Keratinocyte (primary cell): ENCODE data around the gene GYS1. TPM values are rescaled to one million over a fixed set of nuclear protein-coding genes. Genes with fewer than 3 reads are reported as not detected.
A peak's percentile ranks its signal among the peaks of the same experiment; 100 is the strongest.

Experiments used
- DNase-seq: peaks from one replicate; pipeline ENCODE4 v3.0.0-alpha.2; 2011; ENCODE audit warnings: low read depth, missing footprints, low spot score
- FAIRE-seq: peaks from 2 replicates; lab custom pipeline; 2011; peaks lifted over from hg19 to GRCh38; lab: Jason Lieb, UNC
- H2AFZ ChIP-seq: 2 replicates; pipeline ENCODE4 v1.6.0; 2012; ENCODE audit warnings: low read length, control low read depth, inconsistent platforms; ENCODE audit not compliant: control insufficient read depth
- H3K27ac ChIP-seq: 2 replicates; pipeline ENCODE4 v1.5.1; 2011; ENCODE audit warnings: low read length; ENCODE audit not compliant: control insufficient read depth, insufficient read depth
- H3K27me3 ChIP-seq: 3 replicates; pipeline ENCODE4 v1.6.0; 2011; ENCODE audit warnings: low read length; ENCODE audit not compliant: control insufficient read depth, insufficient read depth; ENCODE audit errors: extremely low read depth
- H3K36me3 ChIP-seq, 2 experiments: 2 replicates in 1 of 2; 3 replicates in 1 of 2; pipeline ENCODE4 v1.5.1; 2011; ENCODE audit warnings: low read length in 2 of 2, mild to moderate bottlenecking in 1 of 2; ENCODE audit not compliant: control insufficient read depth in 2 of 2, insufficient read depth in 2 of 2; ENCODE audit errors: extremely low read depth in 1 of 2
- H3K4me1 ChIP-seq: 3 replicates; pipeline ENCODE4 v1.5.1; 2011; ENCODE audit warnings: low read length; ENCODE audit not compliant: control insufficient read depth, insufficient read depth; ENCODE audit errors: extremely low read depth
- H3K4me2 ChIP-seq: 3 replicates; pipeline ENCODE4 v1.6.0; 2011; ENCODE audit warnings: low read depth, low read length; ENCODE audit not compliant: control insufficient read depth, insufficient read depth; ENCODE audit errors: extremely low read depth
- H3K4me3 ChIP-seq, 3 experiments: fragments of 200-600 bp in 1 of 3; sonication (generic) in 1 of 3; 2 replicates in 2 of 3; 3 replicates in 1 of 3; pipeline ENCODE4 v1.5.1; 2011 to 2016; ENCODE audit warnings: low read length in 3 of 3, mild to moderate bottlenecking in 3 of 3, control low read depth in 2 of 3, inconsistent platforms in 1 of 3, low read depth in 1 of 3, mixed read lengths in 1 of 3, mixed run types in 1 of 3, moderate library complexity in 1 of 3; ENCODE audit not compliant: control insufficient read depth in 2 of 3, insufficient read depth in 2 of 3; ENCODE audit errors: extremely low read depth in 1 of 3
- H3K79me2 ChIP-seq: 2 replicates; pipeline ENCODE4 v1.6.0; 2012; ENCODE audit warnings: low read length; ENCODE audit not compliant: control insufficient read depth, insufficient read depth
- H3K9ac ChIP-seq: 3 replicates; pipeline ENCODE4 v1.6.0; 2011; ENCODE audit warnings: low read length; ENCODE audit not compliant: control insufficient read depth, insufficient read depth; ENCODE audit errors: extremely low read depth
- H3K9me1 ChIP-seq: 3 replicates; pipeline ENCODE4 v1.6.0; 2011; ENCODE audit warnings: low read length; ENCODE audit not compliant: control insufficient read depth, insufficient read depth; ENCODE audit errors: extremely low read depth
- H3K9me3 ChIP-seq: 2 replicates; pipeline ENCODE4 v1.5.1; 2012; ENCODE audit warnings: low read depth, low read length; ENCODE audit not compliant: control insufficient read depth
- H4K20me1 ChIP-seq: 3 replicates; pipeline ENCODE4 v1.6.0; 2011; ENCODE audit warnings: low read length; ENCODE audit not compliant: control insufficient read depth, insufficient read depth; ENCODE audit errors: extremely low read depth
- CTCF ChIP-seq, 3 experiments: IDR thresholded peaks in 1 of 3; conservative IDR thresholded peaks in 1 of 3; optimal IDR thresholded peaks in 1 of 3; 2 replicates in 2 of 3; 3 replicates in 1 of 3; pipeline versions ENCODE3 to v1.5.1; 2011; ENCODE audit warnings: low read length in 3 of 3, mild to moderate bottlenecking in 3 of 3, moderate library complexity in 2 of 3, control low read depth in 1 of 3, inconsistent platforms in 1 of 3; ENCODE audit not compliant: insufficient read depth in 2 of 3; ENCODE audit errors: extremely low read depth in 1 of 3
- EZH2 ChIP-seq: IDR thresholded peaks from one replicate; pipeline ENCODE4 v1.6.1; 2012; ENCODE audit warnings: inconsistent platforms, mild to moderate bottlenecking, low read length, moderate library complexity
- dilution Hi-C: fragments of 300-500 bp; cut with MboI; formaldehyde crosslinking; loops from one replicate; pipeline ENCODE4 v1.7.0; 2020; ENCODE audit warnings: low sequenced_read_pairs; ENCODE audit not compliant: extremely low pct_ligation_motif_present
- polyA plus RNA-seq, 5 experiments: library from polyadenylated mRNA; depleted of rRNA in 3 of 5; stranded (reverse) in 3 of 5; stranded (forward) in 1 of 5; unstranded in 1 of 5; fragments of >200 nt; gene quantifications; 1 replicate in 1 of 5; 2 replicates in 3 of 5; 3 replicates in 1 of 5; pipeline versions ENCODE4 v1.2.1 to v1.2.3, GENCODE V29; 2011 to 2012; ENCODE audit warnings: missing spikeins in 2 of 5, low read depth in 1 of 5, low replicate concordance in 1 of 5

Gene GYS1
- polyA plus RNA-seq, 1 donor (not counting 4 experiments of a cell fraction or from before 2014, with no cell fraction given) = 46.5 TPM

GRCh38 chr19:49004133-49004532 is 11.0 kb upstream of the GYS1 start:
- dilution Hi-C loops = no loop called here
- no peaks in the 10 kb centered on the region for H3K27me3 ChIP-seq
- no peaks in the 10 kb centered on the region for H3K4me1 ChIP-seq
- no peak overlapping the region for H3K9ac ChIP-seq
- H2AFZ ChIP-seq = no peak overlapping the region
- H4K20me1 ChIP-seq = no peaks in the 10 kb centered on the region
- peaks cover 3% of the 10 kb centered on the region for H3K79me2 ChIP-seq
- no peak overlapping the region for H3K27ac ChIP-seq
- no peak for DNase-seq
- no peaks in the 10 kb centered on the region for H3K9me3 ChIP-seq
- H3K36me3 ChIP-seq = peaks cover 29 to 32% of the 10 kb centered on the region in 2 experiments
- no peak for TF ChIP-seq EZH2
- TF ChIP-seq CTCF (optimal IDR thresholded peaks at IDR 0.05 in 1 of 3, IDR thresholded peaks at IDR 0.05 in 1 of 3, conservative IDR thresholded peaks at IDR 0.05 in 1 of 3; ENCODE audit: extremely low read depth in 1 of 3, insufficient read depth in 2 of 3, low read length in 3 of 3) = no peak
- H3K4me2 ChIP-seq = no peak overlapping the region
- no peak overlapping the region for H3K4me3 ChIP-seq
- H3K9me1 ChIP-seq = no peaks in the 10 kb centered on the region
- no peak for FAIRE-seq

- Histone ChIP-seq H3K9me1 (peaks cover 3% of the 10 kb centered on the region), H3K4me3 (no peak overlapping the region), H2AFZ (no peak overlapping the region), H3K27me3 (no peaks in the 10 kb centered on the region), H3K36me3 (peaks cover 16 to 25% of the 10 kb centered on the region in 2 experiments), H3K27ac (no peak overlapping the region), H4K20me1 (no peaks in the 10 kb centered on the region), H3K9ac (no peak overlapping the region), H3K9me3 (no peaks in the 10 kb centered on the region), H3K79me2 (peaks cover 36% of the 10 kb centered on the region), H3K4me2 (no peak overlapping the region), H3K4me1 (peaks cover 7% of the 10 kb centered on the region)
- DNase-seq (no peak), FAIRE-seq (peak; percentile 51)
- dilution Hi-C loops = no loop called here
- TF ChIP-seq CTCF (optimal IDR thresholded peaks at IDR 0.05 in 1 of 3, IDR thresholded peaks at IDR 0.05 in 1 of 3, conservative IDR thresholded peaks at IDR 0.05 in 1 of 3; ENCODE audit: extremely low read depth in 1 of 3, insufficient read depth in 2 of 3, low read length in 3 of 3) (peak; percentile 81 to 94 (median 88)), EZH2 (no peak)
Measured at GRCh38 chr19:48999481-49000325, 6.6 kb upstream of the GYS1 start.
